NCI-H774 (cell line): ENCODE data around the gene FEM1B.

Source experiments
- DNase-seq: peaks from one replicate; lab custom pipeline; 2025; lab: John Stamatoyannopoulos, UW

Gene FEM1B

GRCh38 chr15:68259883-68260282, 17.7 kb upstream of the FEM1B start:
- peak; percentile 7 for DNase-seq

- no peak for DNase-seq
These were observed 16.3 kb upstream of the FEM1B start for GRCh38 chr15:68261241-68261640.

- DNase-seq = no peak
These were observed 15.6 kb upstream of the FEM1B start for GRCh38 chr15:68261980-68262379.

- no peak for DNase-seq
These were observed 14.8 kb upstream of the FEM1B start for GRCh38 chr15:68262514-68263356.

GRCh38 chr15:68264282-68264681, 13.3 kb upstream of the FEM1B start:
- no peak for DNase-seq

- DNase-seq = no peak
These were observed 12.5 kb upstream of the FEM1B start for GRCh38 chr15:68265081-68265480.

GRCh38 chr15:68265674-68266073, 11.9 kb upstream of the FEM1B start:
- DNase-seq = no peak

GRCh38 chr15:68268405-68268804, 9.1 kb upstream of the FEM1B start:
- DNase-seq = no peak

- peak; percentile 6 for DNase-seq
These were observed 5.6 kb upstream of the FEM1B start for GRCh38 chr15:68271854-68272471.

GRCh38 chr15:68272721-68273271, 4.7 kb upstream of the FEM1B start:
- DNase-seq = no peak

GRCh38 chr15:68274201-68274848, 3.2 kb upstream of the FEM1B start:
- DNase-seq = no peak

- peak; percentile 21 for DNase-seq
These were observed 2.3 kb upstream of the FEM1B start for GRCh38 chr15:68275165-68275746.

GRCh38 chr15:68276668-68277067, 877 bp upstream of the FEM1B start:
- no peak for DNase-seq

GRCh38 chr15:68277131-68277602, 378 bp upstream of the FEM1B start:
- peak; percentile 57 for DNase-seq

- DNase-seq = no peak
These were observed 725 bp downstream of the FEM1B start for GRCh38 chr15:68278345-68278594.

GRCh38 chr15:68278595-68279405, 1.3 kb downstream of the FEM1B start:
- DNase-seq = peak; percentile 14

- no peak for DNase-seq
These were observed 2.5 kb downstream of the FEM1B start for GRCh38 chr15:68279779-68280753.

- DNase-seq = no peak
These were observed 3.5 kb downstream of the FEM1B start for GRCh38 chr15:68281008-68281407.

GRCh38 chr15:68283401-68283800, 5.9 kb downstream of the FEM1B start:
- DNase-seq = no peak

- no peak for DNase-seq
These were observed 7.2 kb downstream of the FEM1B start for GRCh38 chr15:68284616-68285258.
